ENCODE measurements around the gene SEMA3A. TPM values are rescaled to one million over a fixed set of nuclear protein-coding genes. Genes with fewer than 3 reads are reported as not detected.

The SEMA3A gene
- polyA plus RNA-seq, 1 donor from 2014 or later, result 22.8 TPM

DNA sequence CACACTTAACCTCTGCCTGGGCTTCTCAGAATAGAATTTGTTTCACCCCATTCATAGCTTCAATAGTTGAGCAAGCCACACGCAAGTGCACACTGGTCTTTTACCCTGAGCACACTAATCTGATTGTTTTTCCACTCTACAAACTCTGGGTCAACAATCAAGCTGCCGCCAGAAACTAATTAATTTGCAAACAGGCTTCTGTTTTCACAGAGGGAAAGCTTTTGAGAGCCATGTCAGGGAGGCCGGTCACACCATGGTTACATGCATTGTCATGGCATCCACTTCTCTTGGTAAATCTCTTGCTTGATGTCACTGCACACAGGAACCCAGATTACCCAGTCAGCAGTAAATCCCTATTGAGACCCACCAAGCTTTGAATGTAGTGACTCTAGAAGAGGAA, 154.2 kb downstream of the SEMA3A start:
- Histone ChIP-seq H3F3A (ENCODE audit: insufficient read depth, low read length, poor library complexity, severe bottlenecking) (no peaks in the 10 kb centered on the region), H3K4me3 (ENCODE audit: low read length) (no peak overlapping the region), H2AFZ (ENCODE audit: low read depth, low read length) (no peak overlapping the region), H3K27ac (ENCODE audit: low read length) (no peak overlapping the region), H3K79me2 (replicated peaks; ENCODE audit: insufficient read depth, low read length) (no peaks in the 10 kb centered on the region), H3K4me2 (ENCODE audit: low read length) (no peak overlapping the region), H3K9ac (ENCODE audit: low read length) (no peak overlapping the region), H3K36me3 (ENCODE audit: insufficient read depth, low read length) (no peaks in the 10 kb centered on the region), H3K9me3 (ENCODE audit: low read length) (no peaks in the 10 kb centered on the region), H3K9me2 (ENCODE audit: insufficient read depth, low read length) (no peaks in the 10 kb centered on the region), H3K27me3 (ENCODE audit: insufficient read depth, low read depth, low read length) (no peaks in the 10 kb centered on the region), H4K20me1 (ENCODE audit: insufficient read depth) (no peaks in the 10 kb centered on the region)
- TF ChIP-seq MXI1 (conservative IDR thresholded peaks at IDR 0.05; ENCODE audit: poor library complexity, severe bottlenecking), result no peak
- TF ChIP-seq REST (IDR thresholded peaks at IDR 0.05; ENCODE audit: borderline replicate concordance), result no peak
- no peak for TF ChIP-seq SMC3 (conservative IDR thresholded peaks at IDR 0.05; ENCODE audit: poor library complexity)
- TF ChIP-seq EP300 (conservative IDR thresholded peaks at IDR 0.05; ENCODE audit: poor library complexity, severe bottlenecking), result no peak
- TF ChIP-seq EZH2 (IDR thresholded peaks at IDR 0.05; ENCODE audit: borderline replicate concordance, insufficient read depth, low read length, poor library complexity, severe bottlenecking), result no peak
- TF ChIP-seq, protein P1, sequence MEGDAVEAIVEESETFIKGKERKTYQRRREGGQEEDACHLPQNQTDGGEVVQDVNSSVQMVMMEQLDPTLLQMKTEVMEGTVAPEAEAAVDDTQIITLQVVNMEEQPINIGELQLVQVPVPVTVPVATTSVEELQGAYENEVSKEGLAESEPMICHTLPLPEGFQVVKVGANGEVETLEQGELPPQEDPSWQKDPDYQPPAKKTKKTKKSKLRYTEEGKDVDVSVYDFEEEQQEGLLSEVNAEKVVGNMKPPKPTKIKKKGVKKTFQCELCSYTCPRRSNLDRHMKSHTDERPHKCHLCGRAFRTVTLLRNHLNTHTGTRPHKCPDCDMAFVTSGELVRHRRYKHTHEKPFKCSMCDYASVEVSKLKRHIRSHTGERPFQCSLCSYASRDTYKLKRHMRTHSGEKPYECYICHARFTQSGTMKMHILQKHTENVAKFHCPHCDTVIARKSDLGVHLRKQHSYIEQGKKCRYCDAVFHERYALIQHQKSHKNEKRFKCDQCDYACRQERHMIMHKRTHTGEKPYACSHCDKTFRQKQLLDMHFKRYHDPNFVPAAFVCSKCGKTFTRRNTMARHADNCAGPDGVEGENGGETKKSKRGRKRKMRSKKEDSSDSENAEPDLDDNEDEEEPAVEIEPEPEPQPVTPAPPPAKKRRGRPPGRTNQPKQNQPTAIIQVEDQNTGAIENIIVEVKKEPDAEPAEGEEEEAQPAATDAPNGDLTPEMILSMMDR (IDR thresholded peaks at IDR 0.05; ENCODE audit: poor library complexity, severe bottlenecking), result no peak
- no peak for TF ChIP-seq POLR2AphosphoS5 (IDR thresholded peaks at IDR 0.05)
- no peak for TF ChIP-seq TAF1 (IDR thresholded peaks at IDR 0.05; ENCODE audit: low read depth)
- no peak for TF ChIP-seq RAD21 (conservative IDR thresholded peaks at IDR 0.05)

DNA sequence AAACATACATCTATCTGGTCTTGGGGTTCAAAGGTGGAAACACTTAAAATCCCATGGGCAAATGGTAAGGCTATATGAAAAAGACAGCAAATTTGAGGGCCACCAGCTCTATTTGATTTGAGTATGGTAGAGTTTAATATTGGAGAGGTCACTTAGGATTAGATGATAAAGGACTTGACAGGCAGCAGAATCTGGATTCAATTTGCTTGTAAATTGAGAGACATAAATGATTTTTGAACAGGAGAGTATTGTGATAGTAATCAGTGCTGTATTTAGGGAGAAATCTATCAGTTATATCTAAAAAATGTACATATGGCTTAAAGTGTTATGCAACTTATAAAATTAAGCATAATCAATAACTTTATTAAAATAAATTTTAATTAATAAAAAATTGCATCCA, 155.2 kb downstream of the SEMA3A start:
- Histone ChIP-seq H3K9ac (ENCODE audit: low read length) (no peak overlapping the region), H3K9me3 (ENCODE audit: low read length) (no peaks in the 10 kb centered on the region), H3K4me2 (ENCODE audit: low read length) (no peak overlapping the region), H3K79me2 (replicated peaks; ENCODE audit: insufficient read depth, low read length) (no peaks in the 10 kb centered on the region), H4K20me1 (ENCODE audit: insufficient read depth) (no peaks in the 10 kb centered on the region), H3F3A (ENCODE audit: insufficient read depth, low read length, poor library complexity, severe bottlenecking) (no peaks in the 10 kb centered on the region), H3K9me2 (ENCODE audit: insufficient read depth, low read length) (no peaks in the 10 kb centered on the region), H3K27me3 (ENCODE audit: insufficient read depth, low read depth, low read length) (no peaks in the 10 kb centered on the region), H3K36me3 (ENCODE audit: insufficient read depth, low read length) (no peaks in the 10 kb centered on the region), H3K27ac (ENCODE audit: low read length) (no peak overlapping the region), H2AFZ (ENCODE audit: low read depth, low read length) (no peak overlapping the region), H3K4me3 (ENCODE audit: low read length) (no peak overlapping the region)
- TF ChIP-seq REST (IDR thresholded peaks at IDR 0.05; ENCODE audit: borderline replicate concordance) (no peak), POLR2AphosphoS5 (IDR thresholded peaks at IDR 0.05) (no peak), MXI1 (conservative IDR thresholded peaks at IDR 0.05; ENCODE audit: poor library complexity, severe bottlenecking) (no peak), SMC3 (conservative IDR thresholded peaks at IDR 0.05; ENCODE audit: poor library complexity) (no peak), EP300 (conservative IDR thresholded peaks at IDR 0.05; ENCODE audit: poor library complexity, severe bottlenecking) (no peak), TAF1 (IDR thresholded peaks at IDR 0.05; ENCODE audit: low read depth) (no peak), RAD21 (conservative IDR thresholded peaks at IDR 0.05) (no peak), EZH2 (IDR thresholded peaks at IDR 0.05; ENCODE audit: borderline replicate concordance, insufficient read depth, low read length, poor library complexity, severe bottlenecking) (no peak)
- TF ChIP-seq, protein P1 (IDR thresholded peaks at IDR 0.05; ENCODE audit: poor library complexity, severe bottlenecking), result no peak

All from neural cell (in vitro differentiated cells).